Effector memory CD4-positive, alpha-beta T cell (primary cell): Measurements from ENCODE around the gene FARS2.

ENCODE experiments used
- DNase-seq, 3 donors: peaks; one replicate each; pipeline ENCODE4 v3.0.0-alpha.2; 2020
- H3K27ac ChIP-seq: 2 replicates; pipeline ENCODE4 v1.7.0; 2013; ENCODE audit warnings: mild to moderate bottlenecking, low read length, moderate library complexity; ENCODE audit not compliant: insufficient read depth, poor library complexity, severe bottlenecking
- H3K27me3 ChIP-seq: replicated peaks from 2 replicates; pipeline ENCODE4 v1.7.0; 2013; ENCODE audit warnings: mild to moderate bottlenecking, low read length; ENCODE audit not compliant: insufficient read depth, control insufficient read depth, poor library complexity, severe bottlenecking
- H3K36me3 ChIP-seq: 2 replicates; pipeline ENCODE4 v1.7.0; 2013; ENCODE audit warnings: mild to moderate bottlenecking, low read length, moderate library complexity; ENCODE audit not compliant: control insufficient read depth, insufficient read depth
- H3K4me1 ChIP-seq: 2 replicates; pipeline ENCODE4 v1.7.0; 2013; ENCODE audit warnings: low read length, mild to moderate bottlenecking; ENCODE audit not compliant: control insufficient read depth, insufficient read depth, poor library complexity, severe bottlenecking
- H3K4me3 ChIP-seq: 2 replicates; pipeline ENCODE4 v1.7.0; 2013; ENCODE audit warnings: low read length, low read depth, mild to moderate bottlenecking; ENCODE audit not compliant: insufficient read depth, poor library complexity, severe bottlenecking
- H3K9me3 ChIP-seq: 2 replicates; pipeline ENCODE4 v1.7.0; 2013; ENCODE audit warnings: mild to moderate bottlenecking, low read length, moderate library complexity; ENCODE audit not compliant: control insufficient read depth

Gene FARS2

GRCh38 chr6:5230081-5230480 lies 31.2 kb upstream of the FARS2 start:
- Histone ChIP-seq H3K4me3 (no peak overlapping the region), H3K9me3 (no peaks in the 10 kb centered on the region), H3K36me3 (no peaks in the 10 kb centered on the region), H3K27ac (no peak overlapping the region), H3K4me1 (no peaks in the 10 kb centered on the region), H3K27me3 (no peaks in the 10 kb centered on the region)
- DNase-seq, result no peak

DNA sequence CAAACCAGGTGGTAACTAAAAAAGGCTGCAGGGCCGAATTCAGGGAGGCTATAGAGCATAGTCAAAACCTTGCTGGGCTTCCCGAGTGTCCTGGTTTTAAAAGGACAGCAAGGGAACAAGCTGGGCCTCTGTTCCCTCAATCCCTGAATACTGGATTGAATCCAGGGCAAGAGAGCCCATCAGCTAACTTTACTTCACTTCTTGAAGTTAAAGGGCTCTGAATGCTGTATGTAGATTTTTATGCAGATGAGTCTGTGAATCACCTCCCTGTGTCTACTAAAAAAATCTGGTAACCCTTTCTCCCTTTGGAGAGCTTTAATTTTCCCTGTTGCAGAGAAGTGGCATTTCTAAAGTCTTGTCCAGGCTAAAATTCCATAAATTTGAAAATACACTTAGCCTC lies 30.0 kb upstream of the FARS2 start:
- no peaks in the 10 kb centered on the region for H3K36me3 ChIP-seq
- no peak overlapping the region for H3K27ac ChIP-seq
- no peaks in the 10 kb centered on the region for H3K9me3 ChIP-seq
- H3K4me1 ChIP-seq, result no peaks in the 10 kb centered on the region
- no peak overlapping the region for H3K4me3 ChIP-seq
- DNase-seq, result no peak
- H3K27me3 ChIP-seq, result no peaks in the 10 kb centered on the region

DNA sequence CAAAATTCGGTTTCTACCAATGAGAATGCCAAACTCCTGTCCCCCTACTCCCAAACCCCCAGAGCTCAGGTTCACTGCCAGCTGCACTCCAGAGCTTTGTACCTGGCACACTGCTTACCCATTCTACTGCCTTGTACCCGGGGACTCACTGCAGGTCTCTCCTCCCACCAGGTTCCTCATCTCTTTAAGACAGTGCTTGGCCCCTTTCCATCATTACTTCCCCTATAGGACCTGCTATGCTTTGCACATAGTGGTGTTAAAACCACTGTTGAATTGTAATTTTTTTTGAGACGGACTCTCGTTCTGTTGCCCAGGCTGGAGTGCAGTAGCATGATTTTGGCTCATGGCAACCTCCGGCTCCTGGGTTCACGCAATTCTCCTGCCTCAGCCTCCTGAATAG lies 26.4 kb upstream of the FARS2 start:
- H3K9me3 ChIP-seq, result no peaks in the 10 kb centered on the region
- DNase-seq, result no peak
- H3K27ac ChIP-seq, result no peak overlapping the region
- H3K36me3 ChIP-seq, result no peaks in the 10 kb centered on the region
- no peaks in the 10 kb centered on the region for H3K4me1 ChIP-seq
- H3K27me3 ChIP-seq, result no peaks in the 10 kb centered on the region
- H3K4me3 ChIP-seq, result no peak overlapping the region

- no peaks in the 10 kb centered on the region for H3K4me1 ChIP-seq
- H3K27me3 ChIP-seq, result no peaks in the 10 kb centered on the region
- no peaks in the 10 kb centered on the region for H3K9me3 ChIP-seq
- H3K4me3 ChIP-seq, result no peak overlapping the region
- DNase-seq, result no peak
- H3K36me3 ChIP-seq, result no peaks in the 10 kb centered on the region
- no peak overlapping the region for H3K27ac ChIP-seq
Observed at GRCh38 chr6:5235830-5236229, 25.5 kb upstream of the FARS2 start.

- Histone ChIP-seq H3K27me3 (no peaks in the 10 kb centered on the region), H3K36me3 (no peaks in the 10 kb centered on the region), H3K9me3 (no peaks in the 10 kb centered on the region), H3K27ac (no peak overlapping the region), H3K4me3 (no peak overlapping the region), H3K4me1 (no peaks in the 10 kb centered on the region)
- no peak for DNase-seq
Observed at GRCh38 chr6:5237805-5238204, 23.5 kb upstream of the FARS2 start.

DNA sequence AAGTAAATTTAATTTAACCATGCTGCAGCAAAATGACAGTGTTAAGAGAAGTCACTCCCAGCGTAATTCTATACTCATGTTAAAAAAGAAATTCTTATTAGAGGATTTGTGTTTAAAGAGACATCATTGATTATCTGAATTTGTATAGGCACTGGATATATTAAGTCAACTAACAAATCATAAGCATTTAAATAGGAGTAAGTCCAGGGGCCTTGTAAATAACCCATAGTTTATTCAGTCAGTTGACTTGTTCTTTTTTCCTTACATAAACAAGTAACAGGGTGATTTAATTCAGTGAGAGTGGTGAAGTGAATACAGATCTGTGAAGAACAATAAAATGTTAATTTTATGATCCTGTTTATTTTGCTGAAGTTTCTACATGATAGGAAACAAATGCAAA lies 23.0 kb upstream of the FARS2 start:
- no peak for DNase-seq
- no peaks in the 10 kb centered on the region for H3K4me1 ChIP-seq
- no peaks in the 10 kb centered on the region for H3K36me3 ChIP-seq
- H3K9me3 ChIP-seq, result no peaks in the 10 kb centered on the region
- H3K27ac ChIP-seq, result no peak overlapping the region
- H3K27me3 ChIP-seq, result no peaks in the 10 kb centered on the region
- no peak overlapping the region for H3K4me3 ChIP-seq

- H3K4me3 ChIP-seq, result no peak overlapping the region
- no peak overlapping the region for H3K27ac ChIP-seq
- H3K9me3 ChIP-seq, result no peaks in the 10 kb centered on the region
- H3K36me3 ChIP-seq, result no peaks in the 10 kb centered on the region
- H3K27me3 ChIP-seq, result no peaks in the 10 kb centered on the region
- H3K4me1 ChIP-seq, result no peaks in the 10 kb centered on the region
- no peak for DNase-seq
Observed at GRCh38 chr6:5241252-5241651, 20.1 kb upstream of the FARS2 start.

- H3K27me3 ChIP-seq, result no peaks in the 10 kb centered on the region
- no peak overlapping the region for H3K4me3 ChIP-seq
- no peaks in the 10 kb centered on the region for H3K36me3 ChIP-seq
- no peak overlapping the region for H3K27ac ChIP-seq
- no peaks in the 10 kb centered on the region for H3K4me1 ChIP-seq
- H3K9me3 ChIP-seq, result no peaks in the 10 kb centered on the region
- DNase-seq, result no peak
Observed at GRCh38 chr6:5243069-5243468, 18.2 kb upstream of the FARS2 start.

- Histone ChIP-seq H3K9me3 (no peaks in the 10 kb centered on the region), H3K27ac (no peak overlapping the region), H3K36me3 (no peaks in the 10 kb centered on the region), H3K4me1 (no peaks in the 10 kb centered on the region), H3K27me3 (no peaks in the 10 kb centered on the region), H3K4me3 (no peak overlapping the region)
- DNase-seq, result no peak
Observed at GRCh38 chr6:5246141-5247097, 14.9 kb upstream of the FARS2 start.

DNA sequence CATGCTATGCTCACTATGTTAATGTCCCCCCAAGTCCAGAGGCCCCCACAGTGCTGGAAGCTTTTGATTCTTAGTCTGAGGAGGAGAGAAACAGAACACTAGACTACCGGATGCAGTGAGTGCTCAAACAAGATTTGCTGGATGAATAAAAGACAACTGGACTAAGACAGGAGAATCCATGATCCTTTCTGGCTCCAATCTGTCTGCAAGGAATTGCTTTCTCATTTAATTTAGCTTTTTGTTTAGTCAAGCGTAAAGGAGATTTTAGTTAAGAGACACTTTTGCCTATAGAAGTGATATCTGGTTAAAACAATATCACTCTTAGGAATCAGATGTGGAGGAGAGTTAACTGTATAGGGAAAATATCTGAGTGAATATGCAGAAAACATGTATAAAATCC lies 14.1 kb upstream of the FARS2 start:
- H3K9me3 ChIP-seq, result no peaks in the 10 kb centered on the region
- no peak overlapping the region for H3K27ac ChIP-seq
- H3K27me3 ChIP-seq, result no peaks in the 10 kb centered on the region
- no peak overlapping the region for H3K4me3 ChIP-seq
- no peak for DNase-seq
- no peaks in the 10 kb centered on the region for H3K36me3 ChIP-seq
- no peaks in the 10 kb centered on the region for H3K4me1 ChIP-seq
